Large intestine (tissue), 3 donors: ENCODE data around the gene ZBTB7A. TPM values are rescaled to one million over a fixed set of nuclear protein-coding genes. Genes with fewer than 3 reads are reported as not detected.
"Not testable (repeated sequence)": the region's sequence is repeated elsewhere in the genome, so short reads cannot be mapped to it uniquely, and the experiment has no call there.

Experiments used
- DNase-seq, 2 donors: peaks; one replicate each; pipeline versions ENCODE4 v3.0.0 to v3.0.0-alpha.2; 2013
- H3K27ac ChIP-seq: one replicate; pipeline ENCODE4 v1.5.1; 2013; ENCODE audit warnings: low read length
- H3K27me3 ChIP-seq: 2 replicates; pipeline ENCODE4 v1.6.1; 2013; ENCODE audit warnings: low read length; ENCODE audit not compliant: control insufficient read depth, insufficient read depth
- H3K36me3 ChIP-seq: 2 replicates; pipeline ENCODE4 v1.6.1; 2013; ENCODE audit warnings: low read length; ENCODE audit not compliant: control insufficient read depth, insufficient read depth
- H3K4me1 ChIP-seq: one replicate; pipeline ENCODE4 v1.6.1; 2013; ENCODE audit warnings: low read length; ENCODE audit not compliant: control insufficient read depth, insufficient read depth
- H3K4me3 ChIP-seq: one replicate; pipeline ENCODE4 v1.5.1; 2013; ENCODE audit warnings: low read length
- H3K9me3 ChIP-seq: one replicate; pipeline ENCODE4 v1.6.1; 2013; ENCODE audit warnings: mild to moderate bottlenecking, low read depth, low read length, moderate library complexity; ENCODE audit not compliant: control insufficient read depth
- WGBS: methylation state at CpG from one replicate; pipeline ENCODE4 v1.1.5; 2013; ENCODE audit warnings: low lambda C conversion rate; ENCODE audit not compliant: insufficient coverage; 5-methylcytosine and 5-hydroxymethylcytosine counted together
- polyA plus RNA-seq: library from polyadenylated mRNA; unstranded; fragments of 120-200 nt; gene quantifications from one replicate; pipeline ENCODE4 v1.2.1, GENCODE V29; 2013

ZBTB7A gene
- polyA plus RNA-seq, 1 donor, result 34.1 TPM

DNA sequence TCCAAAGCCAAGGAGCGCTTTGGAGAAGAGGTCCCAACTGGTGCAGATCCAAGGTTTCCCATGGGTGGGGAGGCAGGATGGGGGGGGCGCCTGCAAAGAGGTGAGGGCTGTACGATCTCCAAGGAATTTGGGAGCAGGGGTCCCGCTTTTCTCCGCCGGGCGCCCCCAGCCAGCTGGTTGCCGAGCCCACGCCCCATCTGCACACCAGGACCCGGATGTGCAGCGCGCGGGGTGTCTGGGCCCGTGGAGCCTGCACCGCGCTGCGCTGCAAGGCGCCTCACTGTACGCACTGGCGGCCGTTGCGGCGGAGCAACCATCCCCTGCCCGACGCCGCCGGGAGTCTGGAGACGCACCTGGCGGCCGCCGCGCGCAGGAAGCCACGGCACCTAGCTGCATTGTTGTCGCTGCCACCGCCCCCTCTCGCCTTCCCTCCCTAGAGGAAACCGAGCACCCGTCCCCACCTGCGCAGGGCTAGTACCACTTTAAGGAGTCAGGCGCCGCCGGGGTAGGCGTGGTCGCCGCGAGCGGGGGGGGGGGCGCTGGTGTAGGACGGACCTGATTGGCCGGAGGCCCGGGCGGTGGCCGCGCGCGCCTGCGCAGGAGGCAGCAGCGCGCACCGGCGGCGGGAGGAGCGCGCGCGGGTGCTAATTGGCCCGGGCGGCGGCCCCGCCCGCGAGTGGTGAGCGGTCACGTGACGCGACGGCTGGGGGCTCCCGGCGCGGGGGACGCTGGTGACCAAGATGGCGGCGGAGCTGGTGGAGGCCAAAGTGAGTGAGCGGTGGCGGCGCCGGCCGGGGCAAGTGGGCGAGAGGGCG lies 59.5 kb downstream of the ZBTB7A start, which contains the start of gene PIAS4:
Gene PIAS4 (plus strand): TSS at position 716 of the 815 bp plus-strand sequence. CDS start 25 bp downstream, at position 741.
- Histone ChIP-seq H3K4me1 (peaks cover 30% of the 10 kb centered on the region), H3K27ac (peak within 1 kb of the TSS; percentile 87), H3K27me3 (no peaks in the 10 kb centered on the region), H3K36me3 (peaks cover 11% of the 10 kb centered on the region), H3K9me3 (no peaks in the 10 kb centered on the region), H3K4me3 (peak within 1 kb of the TSS; percentile 98)
- no CpG with 5 or more reads among the region's 91 CpGs for WGBS
- DNase-seq, result peak; percentile 97 to 99

DNA sequence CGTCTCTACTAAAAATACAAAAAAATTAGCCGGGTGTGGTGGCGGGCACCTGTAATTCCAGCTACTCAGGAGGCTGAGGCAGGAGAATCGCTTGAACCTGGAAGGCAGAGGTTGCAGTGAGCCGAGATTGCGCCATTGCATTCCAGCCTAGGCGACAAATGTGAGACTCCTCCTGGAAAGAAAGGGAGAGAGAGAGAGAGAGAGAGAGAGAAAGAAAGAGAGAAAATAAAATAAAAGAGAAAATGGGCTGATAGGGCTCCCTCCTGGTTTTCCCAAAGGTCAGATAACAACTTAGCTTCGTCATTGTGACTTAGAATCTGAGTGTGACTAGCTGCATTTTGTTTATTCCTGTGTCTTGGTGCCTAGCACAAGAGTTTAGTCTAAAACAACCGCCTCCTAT lies 61.3 kb downstream of the ZBTB7A start:
- WGBS, result 100% methylated on average over 1 of the region's 9 CpGs
- peaks cover 19% of the 10 kb centered on the region for H3K4me1 ChIP-seq
- not testable (repeated sequence) for DNase-seq

DNA sequence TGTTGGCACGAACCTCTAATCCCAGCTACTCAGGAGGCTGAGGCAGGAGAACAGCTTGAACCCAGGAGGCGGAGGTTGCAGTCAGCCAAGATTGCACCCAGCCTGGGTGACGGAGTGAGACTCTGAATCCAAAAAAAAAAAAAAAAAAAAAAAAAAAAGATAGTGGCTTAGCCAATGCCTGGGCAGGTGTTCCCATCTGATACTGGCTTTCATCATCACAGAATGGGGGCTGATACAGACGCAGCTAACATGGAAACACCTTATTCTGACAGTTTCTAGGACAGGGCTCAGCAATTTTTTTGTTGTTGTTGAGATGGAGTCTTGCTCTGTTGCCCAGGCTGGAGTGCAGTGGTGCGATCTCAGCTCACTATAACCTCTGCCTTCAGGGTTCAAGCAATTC lies 65.9 kb downstream of the ZBTB7A start:
- not testable (repeated sequence) for H3K4me3 ChIP-seq, H3K9me3 ChIP-seq, H3K27ac ChIP-seq, H3K4me1 ChIP-seq, H3K36me3 ChIP-seq, DNase-seq, H3K27me3 ChIP-seq
- no CpG with 5 or more reads among the region's 5 CpGs for WGBS

More for the DNA sequence above, 61.3 kb downstream of the ZBTB7A start:
- H3K27me3 ChIP-seq, H3K27ac ChIP-seq, H3K36me3 ChIP-seq, H3K9me3 ChIP-seq, H3K4me3 ChIP-seq: not testable (repeated sequence)

DNA sequence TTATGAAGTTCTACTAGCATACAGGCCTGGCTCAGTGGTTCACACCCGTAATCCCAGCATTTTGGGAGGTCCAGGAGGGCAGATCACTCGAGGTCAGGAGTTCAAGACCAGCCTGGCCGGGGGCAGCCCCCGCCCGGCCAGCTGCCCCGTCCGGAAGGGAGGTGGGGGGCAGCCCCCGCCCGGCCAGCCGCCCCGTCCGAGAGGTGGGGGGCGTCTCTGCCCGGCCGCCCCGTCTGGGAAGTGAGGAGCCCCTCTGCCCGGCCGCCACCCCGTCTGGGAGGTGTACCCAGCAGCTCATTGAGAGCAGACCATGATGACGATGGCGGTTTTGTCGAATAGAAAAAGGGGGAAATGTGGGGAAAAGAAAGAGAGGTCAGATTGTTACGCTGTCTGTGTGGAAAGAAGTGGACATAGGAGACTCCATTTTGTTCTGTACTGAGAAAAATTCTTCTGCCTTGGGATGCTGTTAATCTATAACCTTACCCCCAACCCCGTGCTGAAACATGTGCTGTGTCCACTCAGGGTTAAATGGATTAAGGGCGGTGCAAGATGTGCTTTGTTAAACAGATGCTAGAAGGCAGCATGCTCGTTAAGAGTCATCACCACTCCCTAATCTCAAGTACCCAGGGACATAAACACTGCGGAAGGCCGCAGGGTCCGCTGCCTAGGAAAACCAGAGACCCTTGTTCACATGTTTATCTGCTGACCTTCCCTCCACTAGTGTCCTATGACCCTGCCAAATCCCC lies 67.9 kb downstream of the ZBTB7A start:
- H3K36me3 ChIP-seq, H3K27me3 ChIP-seq, H3K4me1 ChIP-seq, H3K9me3 ChIP-seq, DNase-seq, H3K27ac ChIP-seq, H3K4me3 ChIP-seq: not testable (repeated sequence)
- 89% methylated on average over 3 of the region's 29 CpGs for WGBS

DNA sequence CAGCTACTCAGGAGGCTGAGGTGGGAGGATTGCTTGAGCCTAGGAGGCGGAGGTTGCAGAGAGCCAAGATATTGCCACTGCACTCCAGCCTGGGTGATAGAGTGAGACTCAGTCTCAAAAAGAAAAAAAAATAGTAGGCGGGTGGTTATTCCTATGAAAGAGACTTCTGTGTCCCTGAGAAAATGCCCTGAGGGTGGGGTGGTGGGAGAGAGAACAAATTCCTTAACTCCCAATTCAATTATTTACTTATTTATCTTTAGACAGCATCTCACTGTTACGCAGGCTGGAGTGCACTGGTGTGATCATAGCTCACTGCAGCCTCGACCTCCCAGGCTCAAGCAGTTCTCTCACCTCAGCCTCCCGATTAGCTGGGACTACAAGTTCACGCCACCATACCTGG lies 71.1 kb downstream of the ZBTB7A start:
- no peak for DNase-seq
- H3K9me3 ChIP-seq, result no peaks in the 10 kb centered on the region
- no peak overlapping the region for H3K4me3 ChIP-seq
- no peaks in the 10 kb centered on the region for H3K36me3 ChIP-seq
- H3K27ac ChIP-seq, result no peak overlapping the region
- H3K4me1 ChIP-seq, result no peaks in the 10 kb centered on the region
- no CpG with 5 or more reads among the region's 6 CpGs for WGBS
- no peaks in the 10 kb centered on the region for H3K27me3 ChIP-seq

Other genes starting within 250 kb of the ZBTB7A start
- gene ZFR2, start 197.9 kb downstream of the ZBTB7A start, polyA plus RNA-seq, result 1.8 TPM
- gene ATCAY, start 186.2 kb downstream of the ZBTB7A start, polyA plus RNA-seq, result 5.4 TPM
- 0.43 TPM for gene NMRK2, start 133.8 kb downstream of the ZBTB7A start, polyA plus RNA-seq
- 52.9 TPM for gene DAPK3, start 95.8 kb downstream of the ZBTB7A start, polyA plus RNA-seq
- gene EEF2, start 81.4 kb downstream of the ZBTB7A start, polyA plus RNA-seq, result 1,852 TPM
- gene PIAS4, start 59.2 kb downstream of the ZBTB7A start, polyA plus RNA-seq, result 26.8 TPM
- gene MAP2K2, start 57.2 kb upstream of the ZBTB7A start, polyA plus RNA-seq, result 188 TPM
- gene CREB3L3, start 86.7 kb upstream of the ZBTB7A start, polyA plus RNA-seq, result 140 TPM
- 27.8 TPM for gene SIRT6, start 115.7 kb upstream of the ZBTB7A start, polyA plus RNA-seq
- gene ANKRD24, start 115.8 kb upstream of the ZBTB7A start, polyA plus RNA-seq, result 2.8 TPM
- gene EBI3, start 162.6 kb upstream of the ZBTB7A start, polyA plus RNA-seq, result 4.2 TPM
- 20.9 TPM for gene YJU2, start 180.2 kb upstream of the ZBTB7A start, polyA plus RNA-seq
- 4.0 TPM for gene SHD, start 212.4 kb upstream of the ZBTB7A start, polyA plus RNA-seq
- gene TMIGD2, start 235.5 kb upstream of the ZBTB7A start, polyA plus RNA-seq, result 3.5 TPM
- gene FSD1, start 237.7 kb upstream of the ZBTB7A start, polyA plus RNA-seq, result 5.1 TPM